NT2/D1 (cell line): Measurements from ENCODE around the gene PCOLCE2.
A peak's percentile ranks its signal among the peaks of the same experiment; 100 is the strongest.

ENCODE experiments used
- DNase-seq: peaks from one replicate; pipeline ENCODE4 v3.0.0-alpha.2; 2011; ENCODE audit warnings: low read depth, low spot score
- H3K27me3 ChIP-seq: 2 replicates; pipeline ENCODE4 v1.6.0; 2011; ENCODE audit warnings: mild to moderate bottlenecking; ENCODE audit not compliant: insufficient read length, insufficient read depth
- H3K36me3 ChIP-seq: 2 replicates; pipeline ENCODE4 v1.6.1; 2011; ENCODE audit warnings: mild to moderate bottlenecking, low read length, mixed read lengths; ENCODE audit not compliant: insufficient read depth, insufficient read length
- H3K4me1 ChIP-seq: 2 replicates; pipeline ENCODE4 v1.5.1; 2011; ENCODE audit not compliant: insufficient read depth, insufficient read length
- H3K4me3 ChIP-seq: 2 replicates; pipeline ENCODE4 v1.5.1; 2011; ENCODE audit warnings: low read depth; ENCODE audit not compliant: insufficient read length
- H3K9ac ChIP-seq: 2 replicates; pipeline ENCODE4 v1.6.0; 2011; ENCODE audit warnings: low read depth; ENCODE audit not compliant: insufficient read length
- H3K9me3 ChIP-seq: 2 replicates; pipeline ENCODE4 v1.5.1; 2011; ENCODE audit warnings: mild to moderate bottlenecking, low read length; ENCODE audit not compliant: insufficient read depth
- SUZ12 ChIP-seq: IDR thresholded peaks from 2 replicates; pipeline ENCODE4 v1.6.1; 2011; ENCODE audit not compliant: insufficient read length, insufficient read depth; ENCODE audit errors: extremely low read depth
- YY1 ChIP-seq: IDR thresholded peaks from 2 replicates; pipeline ENCODE4 v1.6.1; 2011; ENCODE audit not compliant: insufficient read length, insufficient read depth
- ZNF274 ChIP-seq: IDR thresholded peaks from 2 replicates; pipeline ENCODE4 v1.6.1; 2011; ENCODE audit warnings: mild to moderate bottlenecking, low read depth, low read length

PCOLCE2 gene

GRCh38 chr3:142828703-142829305 is 60.1 kb downstream of the PCOLCE2 start:
- Histone ChIP-seq H3K4me3 (no peak overlapping the region), H3K9me3 (no peaks in the 10 kb centered on the region), H3K27me3 (no peaks in the 10 kb centered on the region), H3K36me3 (peaks cover 4% of the 10 kb centered on the region), H3K9ac (no peak overlapping the region), H3K4me1 (no peaks in the 10 kb centered on the region)
- DNase-seq: peak; percentile 75
- TF ChIP-seq ZNF274 (no peak), SUZ12 (no peak), YY1 (no peak)

- H3K36me3 ChIP-seq: peaks cover 18% of the 10 kb centered on the region
- no peaks in the 10 kb centered on the region for H3K9me3 ChIP-seq
- H3K27me3 ChIP-seq: no peaks in the 10 kb centered on the region
- TF ChIP-seq SUZ12 (no peak), ZNF274 (no peak), YY1 (no peak)
- H3K9ac ChIP-seq: no peak overlapping the region
- H3K4me3 ChIP-seq: no peak overlapping the region
- no peaks in the 10 kb centered on the region for H3K4me1 ChIP-seq
- no peak for DNase-seq
Observed at GRCh38 chr3:142819179-142819578, 69.7 kb downstream of the PCOLCE2 start.

GRCh38 chr3:142818651-142819050 is 70.2 kb downstream of the PCOLCE2 start:
- DNase-seq: no peak
- Histone ChIP-seq H3K4me3 (no peak overlapping the region), H3K9me3 (no peaks in the 10 kb centered on the region), H3K36me3 (peaks cover 18% of the 10 kb centered on the region), H3K27me3 (no peaks in the 10 kb centered on the region), H3K4me1 (no peaks in the 10 kb centered on the region), H3K9ac (no peak overlapping the region)
- TF ChIP-seq YY1 (no peak), SUZ12 (no peak), ZNF274 (no peak)

GRCh38 chr3:142817897-142818296 is 71.0 kb downstream of the PCOLCE2 start:
- H3K27me3 ChIP-seq: no peaks in the 10 kb centered on the region
- TF ChIP-seq SUZ12 (no peak), YY1 (no peak), ZNF274 (no peak)
- no peaks in the 10 kb centered on the region for H3K4me1 ChIP-seq
- no peaks in the 10 kb centered on the region for H3K9me3 ChIP-seq
- H3K9ac ChIP-seq: no peak overlapping the region
- peaks cover 18% of the 10 kb centered on the region for H3K36me3 ChIP-seq
- no peak overlapping the region for H3K4me3 ChIP-seq
- no peak for DNase-seq

GRCh38 chr3:142817356-142817755 is 71.5 kb downstream of the PCOLCE2 start:
- no peaks in the 10 kb centered on the region for H3K27me3 ChIP-seq
- no peak overlapping the region for H3K9ac ChIP-seq
- no peaks in the 10 kb centered on the region for H3K9me3 ChIP-seq
- no peak for DNase-seq
- H3K36me3 ChIP-seq: peaks cover 18% of the 10 kb centered on the region
- no peak overlapping the region for H3K4me3 ChIP-seq
- no peaks in the 10 kb centered on the region for H3K4me1 ChIP-seq
- TF ChIP-seq YY1: no peak
- no peak for TF ChIP-seq ZNF274
- no peak for TF ChIP-seq SUZ12

- H3K27me3 ChIP-seq: no peaks in the 10 kb centered on the region
- H3K4me1 ChIP-seq: no peaks in the 10 kb centered on the region
- TF ChIP-seq SUZ12 (no peak), ZNF274 (no peak), YY1 (no peak)
- no peak overlapping the region for H3K9ac ChIP-seq
- peaks cover 17% of the 10 kb centered on the region for H3K36me3 ChIP-seq
- H3K9me3 ChIP-seq: no peaks in the 10 kb centered on the region
- H3K4me3 ChIP-seq: no peak overlapping the region
- DNase-seq: no peak
Observed at GRCh38 chr3:142815803-142816202, 73.1 kb downstream of the PCOLCE2 start.

- Histone ChIP-seq H3K27me3 (no peaks in the 10 kb centered on the region), H3K4me1 (no peaks in the 10 kb centered on the region), H3K4me3 (no peak overlapping the region), H3K9ac (no peak overlapping the region), H3K9me3 (no peaks in the 10 kb centered on the region), H3K36me3 (peaks cover 15% of the 10 kb centered on the region)
- DNase-seq: no peak
- TF ChIP-seq YY1 (no peak), SUZ12 (no peak)
Observed at GRCh38 chr3:142809259-142809658, 79.6 kb downstream of the PCOLCE2 start.
